GM23338 (cell line): ENCODE measurements around the gene CRMP1. TPM values are rescaled to one million over a fixed set of nuclear protein-coding genes. Genes with fewer than 3 reads are reported as not detected.

ENCODE experiments used
- ATAC-seq: fragments of 200-7000 bp; cut with Tn5 transposase; 3 replicates; pipeline ENCODE4 v1.9.1; 2020
- DNase-seq: peaks from one replicate; pipeline ENCODE4 v3.0.0-alpha.2; 2015; ENCODE audit warnings: low spot score
- H2AFZ ChIP-seq: fragments of 200-600 bp; sonication (generic); 2 replicates; pipeline ENCODE4 v1.8.0; 2016; ENCODE audit warnings: antibody characterized with exemption, mild to moderate bottlenecking, moderate library complexity
- H3F3A ChIP-seq: fragments of 200-600 bp; sonication (generic); replicated peaks from 2 replicates; pipeline ENCODE4 v1.8.0; 2017; ENCODE audit warnings: antibody characterized with exemption, mixed run types, low read depth
- H3K27ac ChIP-seq: fragments of 200-600 bp; sonication (generic); 2 replicates; pipeline ENCODE4 v1.6.1; 2016; ENCODE audit warnings: low read depth
- H3K27me3 ChIP-seq: fragments of 200-600 bp; sonication (generic); 2 replicates; pipeline ENCODE4 v1.8.0; 2016; ENCODE audit warnings: mild to moderate bottlenecking, mixed run types, moderate library complexity; ENCODE audit not compliant: insufficient read depth
- H3K36me3 ChIP-seq: fragments of 200-600 bp; sonication (generic); 2 replicates; pipeline ENCODE4 v1.8.0; 2016; ENCODE audit warnings: mild to moderate bottlenecking; ENCODE audit not compliant: insufficient read depth
- H3K4me1 ChIP-seq: fragments of 200-600 bp; sonication (generic); 2 replicates; pipeline ENCODE4 v1.8.0; 2016; ENCODE audit warnings: mild to moderate bottlenecking, moderate library complexity; ENCODE audit not compliant: insufficient read depth
- H3K4me2 ChIP-seq: fragments of 200-600 bp; sonication (generic); 2 replicates; pipeline ENCODE4 v1.7.1; 2017; ENCODE audit warnings: mixed run types
- H3K4me3 ChIP-seq: fragments of 200-600 bp; sonication (generic); 2 replicates; pipeline ENCODE4 v1.6.1; 2016; ENCODE audit warnings: mixed run types
- H3K79me2 ChIP-seq: fragments of 200-600 bp; sonication (generic); replicated peaks from 2 replicates; pipeline ENCODE4 v1.8.0; 2017; ENCODE audit warnings: mild to moderate bottlenecking; ENCODE audit not compliant: insufficient read depth
- H3K9me2 ChIP-seq: fragments of 200-600 bp; sonication (generic); 2 replicates; pipeline ENCODE4 v1.8.0; 2017; ENCODE audit not compliant: insufficient read depth
- H4K20me1 ChIP-seq: fragments of 200-600 bp; sonication (generic); replicated peaks from 2 replicates; pipeline ENCODE4 v1.8.0; 2017; ENCODE audit warnings: mild to moderate bottlenecking; ENCODE audit not compliant: insufficient read depth
- H3K27ac Mint-ChIP-seq: 2 replicates; pipeline ENCODE4 v1.8.0; 2020; ENCODE audit warnings: inconsistent platforms, mild to moderate bottlenecking, moderate library complexity, mixed read lengths
- H3K27me3 Mint-ChIP-seq: 3 replicates; pipeline ENCODE4 v1.8.0; 2022; ENCODE audit warnings: low read depth, mild to moderate bottlenecking, moderate library complexity, mixed read lengths, inconsistent platforms; ENCODE audit not compliant: insufficient read depth, poor library complexity
- H3K36me3 Mint-ChIP-seq: 3 replicates; pipeline ENCODE4 v1.8.0; 2021; ENCODE audit warnings: low read depth, mild to moderate bottlenecking, inconsistent platforms, moderate library complexity, mixed read lengths
- H3K4me1 Mint-ChIP-seq: 3 replicates; pipeline ENCODE4 v1.8.0; 2020; ENCODE audit warnings: mild to moderate bottlenecking, inconsistent platforms, mixed read lengths
- H3K4me3 Mint-ChIP-seq: 3 replicates; pipeline ENCODE4 v1.8.0; 2021; ENCODE audit warnings: moderate library complexity, mild to moderate bottlenecking, inconsistent platforms, mixed read lengths
- H3K9me3 Mint-ChIP-seq: 3 replicates; pipeline ENCODE4 v1.8.0; 2020; ENCODE audit warnings: moderate library complexity, mild to moderate bottlenecking, inconsistent platforms, mixed read lengths
- CREB1 ChIP-seq: fragments of 250-450 bp; sonication (Bioruptor Pico); IDR thresholded peaks from 2 replicates; pipeline ENCODE4 v1.5.0; 2020; ENCODE audit warnings: low read depth, mild to moderate bottlenecking, moderate library complexity
- CTCF ChIP-seq, 2 experiments: fragments of 200-600 bp in 1 of 2; sonication (generic) in 1 of 2; conservative IDR thresholded peaks; 2 replicates each; pipeline versions ENCODE4 v1.5.1 to v1.6.1; 2016 to 2017; ENCODE audit warnings: antibody characterized with exemption in 2 of 2, low read depth in 2 of 2, mild to moderate bottlenecking in 2 of 2, moderate library complexity in 1 of 2
- ETS1 ChIP-seq: IDR thresholded peaks from 2 replicates; pipeline ENCODE4 v1.6.1; 2016; ENCODE audit warnings: antibody characterized with exemption
- EZH2 ChIP-seq: fragments of 200-600 bp; sonication (generic); IDR thresholded peaks from one replicate; pipeline ENCODE4 v1.8.0; 2017; ENCODE audit warnings: antibody characterized with exemption, mild to moderate bottlenecking, low read depth; ENCODE audit not compliant: unreplicated experiment
- EZH2phosphoT487 ChIP-seq: fragments of 200-600 bp; sonication (generic); IDR thresholded peaks from one replicate; pipeline ENCODE4 v1.8.1; 2018; ENCODE audit warnings: antibody characterized with exemption; ENCODE audit not compliant: unreplicated experiment
- JUNB ChIP-seq: IDR thresholded peaks from one replicate; pipeline ENCODE4 v1.6.1; 2016; ENCODE audit warnings: antibody characterized with exemption; ENCODE audit not compliant: unreplicated experiment
- NANOG ChIP-seq: IDR thresholded peaks from 2 replicates; pipeline ENCODE4 v1.6.1; 2016; ENCODE audit warnings: antibody characterized with exemption, borderline replicate concordance
- POLR2AphosphoS5 ChIP-seq: IDR thresholded peaks from 2 replicates; pipeline ENCODE4 v1.6.1; 2016; ENCODE audit warnings: antibody characterized with exemption, low read depth
- REST ChIP-seq: IDR thresholded peaks from one replicate; pipeline ENCODE4 v1.6.1; 2018; ENCODE audit warnings: antibody characterized with exemption; ENCODE audit not compliant: unreplicated experiment
- STAT1 ChIP-seq: IDR thresholded peaks from one replicate; pipeline ENCODE4 v1.6.1; 2016; ENCODE audit warnings: antibody characterized with exemption; ENCODE audit not compliant: unreplicated experiment
- ZNF114 ChIP-seq: fragments of 250-450 bp; sonication (Bioruptor Pico); IDR thresholded peaks from 2 replicates; pipeline ENCODE4 v1.5.0; 2020; ENCODE audit warnings: mild to moderate bottlenecking, moderate library complexity
- ZNF331 ChIP-seq: fragments of 250-450 bp; sonication (Bioruptor Pico); IDR thresholded peaks from 2 replicates; pipeline ENCODE4 v1.5.0; 2020; ENCODE audit warnings: low read depth, mild to moderate bottlenecking, moderate library complexity
- ZNF462 ChIP-seq: fragments of 250-450 bp; sonication (Bioruptor Pico); IDR thresholded peaks from 2 replicates; pipeline ENCODE4 v1.5.0; 2020; ENCODE audit warnings: mild to moderate bottlenecking, moderate library complexity
- polyA plus RNA-seq: library from polyadenylated mRNA; unstranded; fragments of >200 nt; fragmentation: Nextera tagmentation; extraction: Ambion mirVana; gene quantifications from 2 replicates; pipeline ENCODE4 v1.2.1, GENCODE V29; 2016
- total RNA-seq: library from RNA; depleted of rRNA; stranded (reverse); fragments of >200 nt; shearing (Covaris generic); gene quantifications from 2 replicates; pipeline ENCODE4 v1.2.3, GENCODE V29; 2014

The CRMP1 gene
- total and polyA plus RNA-seq, 2 experiments from 2014 or later = 52.7 to 146 TPM

- no peak for ATAC-seq
- H3K27ac ChIP-seq = no peak overlapping the region
Observed at GRCh38 chr4:5809216-5809776, 83.6 kb downstream of the CRMP1 start.

More at GRCh38 chr4:5809216-5809776, 83.6 kb downstream of the CRMP1 start:
- H3K27ac Mint-ChIP-seq = no peak overlapping the region
- H3K79me2 ChIP-seq = no peaks in the 10 kb centered on the region
- 0 out of 2 replicates have a peak, but pooled peaks cover 3% of the 10 kb centered on the region for H3K36me3 ChIP-seq
- H3K27me3 Mint-ChIP-seq = peaks cover 2% of the 10 kb centered on the region
- no peaks in the 10 kb centered on the region for H4K20me1 ChIP-seq
- no peak overlapping the region for H2AFZ ChIP-seq
- no peaks in the 10 kb centered on the region for H3K4me1 Mint-ChIP-seq
- H3K9me3 Mint-ChIP-seq = no peaks in the 10 kb centered on the region
- no peak overlapping the region for H3K4me2 ChIP-seq
- H3K27me3 ChIP-seq = no peaks in the 10 kb centered on the region
- H3K9me2 ChIP-seq = no peaks in the 10 kb centered on the region
- H3K4me3 ChIP-seq = no peak overlapping the region
- no peak overlapping the region for H3K4me3 Mint-ChIP-seq
- no peak for DNase-seq
- H3K4me1 ChIP-seq = no peaks in the 10 kb centered on the region
- TF ChIP-seq EZH2 = no peak
- TF ChIP-seq STAT1 = no peak
- TF ChIP-seq ZNF462 = no peak
- no peak for TF ChIP-seq REST
- TF ChIP-seq CREB1 = no peak
- no peak for TF ChIP-seq JUNB
- no peak for TF ChIP-seq POLR2AphosphoS5
- TF ChIP-seq EZH2phosphoT487 = no peak
- TF ChIP-seq CTCF (conservative IDR thresholded peaks at IDR 0.05; ENCODE audit: low read depth in 2 of 2) = no peak
- no peak for TF ChIP-seq ZNF331 (CRISPR knock-in tag)
- TF ChIP-seq ZNF114 (CRISPR knock-in tag) = no peak
- TF ChIP-seq ETS1 = no peak
- TF ChIP-seq NANOG = no peak
- peaks cover 54% of the 10 kb centered on the region for H3K36me3 Mint-ChIP-seq
- no peaks in the 10 kb centered on the region for H3F3A ChIP-seq
